DMS153 treated with DMSO at 0.1 percent for 48 hours (cell line): ENCODE measurements around the gene PLPPR1.
"Not testable (repeated sequence)": the region's sequence is repeated elsewhere in the genome, so short reads cannot be mapped to it uniquely, and the experiment has no call there.

ENCODE experiments used
- DNase-seq: peaks from one replicate; lab custom pipeline; 2025; ENCODE audit not compliant: unreplicated experiment; lab: John Stamatoyannopoulos, UW

The PLPPR1 gene

DNA sequence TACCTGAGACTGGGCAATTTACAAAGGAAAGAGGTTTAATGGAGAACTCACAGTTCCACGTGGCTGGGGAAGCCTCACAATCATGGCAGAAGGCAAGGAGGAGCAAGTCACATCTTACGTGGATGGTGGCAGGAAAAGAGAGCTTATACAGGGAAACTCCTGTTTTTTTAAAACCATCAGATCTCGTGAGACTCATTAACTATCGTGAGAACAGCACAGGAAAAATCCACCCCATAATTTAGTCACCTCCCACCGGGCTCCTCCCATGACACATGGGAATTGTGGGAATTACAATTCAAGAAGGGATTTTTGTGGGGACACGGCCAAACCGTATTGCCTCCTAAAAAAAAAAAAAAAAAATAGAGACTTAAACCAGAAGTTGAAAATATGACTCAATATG, 11.1 kb downstream of the PLPPR1 start:
- not testable (repeated sequence) for DNase-seq

DNA sequence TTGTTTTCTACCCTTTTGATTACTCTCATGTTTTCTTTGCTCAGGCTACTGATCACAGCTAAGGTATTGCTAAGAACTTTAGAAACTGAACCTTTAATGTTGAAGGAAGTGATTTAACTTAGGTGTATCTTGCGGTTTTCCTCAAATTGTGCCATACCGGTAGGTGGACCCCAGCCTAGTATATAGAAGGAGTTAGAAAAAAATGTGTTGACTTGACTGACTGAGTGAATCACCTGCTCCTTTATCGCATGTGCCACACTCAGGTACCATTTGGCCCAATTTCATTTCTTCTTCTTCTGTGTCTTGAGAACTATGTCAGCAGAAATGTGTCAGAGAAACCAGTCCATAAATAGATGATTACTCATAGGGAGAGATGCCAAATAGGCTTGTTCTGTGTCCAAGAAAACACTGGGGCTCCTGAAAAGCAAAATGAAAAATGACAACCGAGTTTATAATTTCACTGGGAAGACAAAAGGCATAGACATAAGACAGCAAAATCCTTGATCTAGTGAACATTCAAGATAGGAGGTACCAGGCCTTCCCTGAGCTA, 19.4 kb downstream of the PLPPR1 start:
- no peak for DNase-seq

DNA sequence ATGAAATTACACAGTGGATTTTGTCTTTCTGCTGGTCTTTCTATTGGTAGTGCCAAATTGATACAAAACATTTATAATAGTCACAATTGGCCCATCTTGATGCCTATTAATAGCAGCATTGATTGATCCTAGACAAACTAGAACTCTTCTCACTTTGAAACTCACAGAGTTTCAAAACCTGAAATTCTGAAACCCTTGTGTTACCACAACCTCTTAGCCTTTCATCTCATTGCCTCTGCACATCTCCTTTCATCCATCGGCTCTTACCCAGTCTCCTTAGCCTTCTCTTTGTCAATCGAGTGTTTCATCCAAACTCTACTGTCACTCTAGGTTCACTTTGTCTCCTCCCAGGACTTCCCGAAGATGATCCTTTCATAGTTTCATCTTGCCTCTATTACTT, 22.1 kb downstream of the PLPPR1 start:
- no peak for DNase-seq

- DNase-seq: no peak
Measured at GRCh38 chr9:101054657-101055056, 26.1 kb downstream of the PLPPR1 start.

GRCh38 chr9:101055516-101055915, 27.0 kb downstream of the PLPPR1 start:
- DNase-seq: no peak

- no peak for DNase-seq
Measured at GRCh38 chr9:101062686-101063085, 34.2 kb downstream of the PLPPR1 start.

- no peak for DNase-seq
Measured at GRCh38 chr9:101063192-101063591, 34.7 kb downstream of the PLPPR1 start.

GRCh38 chr9:101064206-101064605, 35.7 kb downstream of the PLPPR1 start:
- no peak for DNase-seq

DNA sequence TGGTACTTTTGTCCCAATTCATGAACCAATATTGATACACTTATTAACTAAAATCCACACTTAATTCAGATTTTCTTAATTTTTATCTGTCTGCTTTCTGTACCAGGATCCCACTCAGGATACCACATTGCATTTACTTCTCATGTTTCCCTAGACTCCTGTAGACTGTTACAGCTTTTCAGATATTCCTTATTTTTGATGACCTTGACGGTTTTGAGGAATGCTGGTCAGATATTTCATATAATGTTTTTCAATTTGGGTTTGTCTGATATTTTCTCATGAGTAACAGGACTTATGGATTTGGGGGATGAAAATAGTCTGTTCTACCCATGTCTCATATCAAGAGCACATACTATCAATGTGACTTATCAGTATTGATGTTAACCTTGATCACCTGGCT, 37.4 kb downstream of the PLPPR1 start:
- DNase-seq: no peak

- no peak for DNase-seq
Measured at GRCh38 chr9:101068696-101069095, 40.2 kb downstream of the PLPPR1 start.

DNA sequence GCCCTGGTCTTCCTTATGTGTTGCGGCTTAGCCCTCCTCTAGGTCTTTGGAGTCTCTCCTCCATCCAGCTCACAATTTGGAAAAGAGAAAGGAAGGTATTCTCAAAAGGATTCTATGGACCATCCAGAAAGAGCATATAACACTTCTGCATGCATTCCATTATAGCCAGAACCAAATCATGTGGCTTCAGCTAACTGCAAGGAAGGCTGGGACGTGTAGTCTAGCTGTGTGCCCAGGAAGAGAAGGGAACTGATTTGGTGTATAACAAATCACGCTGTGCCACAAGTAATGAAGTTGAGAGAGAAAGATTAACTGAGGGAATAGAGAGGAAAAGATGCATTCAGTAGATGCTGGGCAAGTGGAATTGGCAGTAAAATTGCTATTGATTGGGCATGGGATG, 43.7 kb downstream of the PLPPR1 start:
- DNase-seq: no peak

DNA sequence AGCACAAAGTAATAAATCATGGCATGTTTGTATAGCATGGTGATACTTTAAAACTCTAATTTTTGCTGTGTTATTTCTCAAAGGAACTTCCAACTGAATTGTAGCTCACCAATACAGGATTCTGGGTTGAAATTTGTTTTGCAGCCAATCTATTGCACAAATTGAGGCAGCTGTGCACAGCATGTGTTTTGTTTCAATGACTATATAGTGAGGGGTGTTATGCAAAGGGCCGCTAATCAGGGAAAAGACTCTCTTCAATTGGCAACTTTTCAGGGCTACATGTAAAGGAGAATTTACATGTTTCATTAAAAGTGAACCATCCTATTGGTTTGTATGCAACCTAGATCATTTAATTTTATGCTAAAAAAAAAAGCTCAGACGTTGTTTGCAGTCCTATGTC, 44.6 kb downstream of the PLPPR1 start:
- DNase-seq: no peak

DNA sequence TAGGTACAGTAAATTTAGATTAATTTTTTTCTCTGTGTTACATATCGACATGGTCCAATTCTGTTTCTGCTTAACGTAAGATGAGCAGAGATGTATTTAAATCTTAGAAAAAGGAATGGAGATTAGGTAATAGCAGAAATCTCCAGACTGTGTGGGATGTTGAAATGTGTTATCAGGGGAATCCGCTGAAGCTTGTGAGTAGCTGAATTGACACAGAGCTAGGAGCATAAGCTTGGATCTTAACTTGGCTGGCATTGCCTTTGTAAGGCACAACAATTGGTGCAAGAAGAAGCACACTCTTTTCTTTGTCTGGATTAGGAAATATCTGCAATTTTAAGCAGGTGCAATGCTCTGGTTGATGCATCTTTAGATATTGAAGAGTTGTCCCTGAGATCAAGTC, 53.1 kb downstream of the PLPPR1 start:
- no peak for DNase-seq

- no peak for DNase-seq
Measured at GRCh38 chr9:101083448-101084202, 55.1 kb downstream of the PLPPR1 start.

DNA sequence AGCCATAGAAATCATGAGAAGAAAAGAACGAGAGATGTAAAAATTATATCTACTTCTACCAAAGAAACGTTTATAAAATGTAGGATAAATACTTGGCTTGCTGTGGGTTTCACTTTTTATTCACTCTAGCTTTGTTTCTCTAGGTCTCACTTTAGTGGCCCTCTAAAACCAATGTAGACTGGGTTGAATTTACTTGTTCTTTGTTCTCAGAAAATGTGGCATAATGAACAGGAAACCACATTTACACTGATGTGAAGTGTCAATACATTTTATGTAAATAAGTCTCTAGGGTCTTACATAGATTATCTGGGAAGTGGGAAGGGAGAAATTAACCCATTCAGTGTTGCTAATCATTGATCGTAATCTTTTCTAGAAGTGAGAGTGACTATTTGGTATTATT, 58.9 kb downstream of the PLPPR1 start:
- DNase-seq: peak; percentile 25

- no peak for DNase-seq
Measured at GRCh38 chr9:101092922-101093321, 64.4 kb downstream of the PLPPR1 start.

- DNase-seq: no peak
Measured at GRCh38 chr9:101093620-101094019, 65.1 kb downstream of the PLPPR1 start.

- no peak for DNase-seq
Measured at GRCh38 chr9:101094686-101095085, 66.2 kb downstream of the PLPPR1 start.

- no peak for DNase-seq
Measured at GRCh38 chr9:101097210-101097609, 68.7 kb downstream of the PLPPR1 start.

- no peak for DNase-seq
Measured at GRCh38 chr9:101098392-101098791, 69.9 kb downstream of the PLPPR1 start.

GRCh38 chr9:101114317-101114716, 85.8 kb downstream of the PLPPR1 start:
- DNase-seq: no peak

- no peak for DNase-seq
Measured at GRCh38 chr9:101115102-101115501, 86.6 kb downstream of the PLPPR1 start.

DNA sequence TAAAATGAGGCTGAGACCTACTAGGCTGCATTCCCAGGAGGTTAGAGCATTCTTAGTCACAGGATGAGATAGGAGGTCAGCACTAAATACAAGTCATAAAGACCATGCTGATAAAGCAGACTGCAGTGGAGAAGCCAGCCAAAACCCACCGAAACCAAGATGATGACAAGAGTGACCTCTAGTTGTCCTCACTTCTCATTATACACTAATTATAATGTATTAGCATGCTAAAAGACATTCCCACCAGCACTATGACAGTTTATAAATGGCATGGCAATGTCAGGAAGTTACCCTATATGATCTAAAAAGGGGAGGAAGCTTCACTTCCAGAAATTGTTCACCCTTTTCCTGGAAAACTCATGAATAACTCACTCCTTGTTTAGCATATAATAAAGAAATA, 88.6 kb downstream of the PLPPR1 start:
- DNase-seq: no peak
